MCF 10A (cell line): ENCODE data around the gene LYZL4. TPM values are rescaled to one million over a fixed set of nuclear protein-coding genes. Genes with fewer than 3 reads are reported as not detected.

Source experiments
- BruUV-seq: library from RNA; stranded (reverse); fragments of 400-500 nt; replicated peaks from 2 replicates; lab custom pipeline; 2021; lab: Mats Ljungman, UMichigan
- CTCF ChIA-PET: fragments of 300-600 bp; sonication (Branson Sonifier 250); formaldehyde crosslinking; extraction: SDS; loops from one replicate; lab custom pipeline; 2021; ENCODE audit warnings: antibody characterized with exemption, inconsistent platforms; lab: Yijun Ruan, JAX
- POLR2A ChIA-PET: fragments of 300-600, 350-650 bp; sonication (Branson Sonifier 250); formaldehyde crosslinking; extraction: SDS; loops from one replicate; lab custom pipeline; 2020; ENCODE audit warnings: antibody characterized with exemption, inconsistent platforms; lab: Yijun Ruan, JAX
- DNase-seq: peaks from one replicate; pipeline ENCODE4 v3.0.0-alpha.2; 2018; ENCODE audit not compliant: unreplicated experiment
- H3K27ac Mint-ChIP-seq: one replicate; pipeline ENCODE4 v1.8.0; 2022; ENCODE audit warnings: mild to moderate bottlenecking, low read depth, mixed read lengths; ENCODE audit not compliant: unreplicated experiment
- H3K27me3 Mint-ChIP-seq: one replicate; pipeline ENCODE4 v1.8.0; 2022; ENCODE audit warnings: mixed read lengths; ENCODE audit not compliant: insufficient read depth, unreplicated experiment
- H3K36me3 Mint-ChIP-seq: one replicate; pipeline ENCODE4 v1.8.0; 2022; ENCODE audit warnings: mild to moderate bottlenecking, moderate library complexity, mixed read lengths; ENCODE audit not compliant: insufficient read depth, unreplicated experiment
- H3K4me1 Mint-ChIP-seq: one replicate; pipeline ENCODE4 v1.8.0; 2022; ENCODE audit warnings: mixed read lengths; ENCODE audit not compliant: insufficient read depth, unreplicated experiment
- H3K4me3 Mint-ChIP-seq: one replicate; pipeline ENCODE4 v1.8.0; 2022; ENCODE audit warnings: mild to moderate bottlenecking, moderate library complexity, mixed read lengths; ENCODE audit not compliant: unreplicated experiment
- H3K9me3 Mint-ChIP-seq: one replicate; pipeline ENCODE4 v1.8.0; 2022; ENCODE audit warnings: mixed read lengths; ENCODE audit not compliant: unreplicated experiment
- intact Hi-C: fragments of 100-400 bp; cut with micrococcal nuclease; formaldehyde crosslinking; loops from 2 replicates; pipeline ENCODE4 v1.14.1; 2022
- total RNA-seq: library from RNA; stranded (reverse); gene quantifications from 2 replicates; pipeline ENCODE4 v1.2.3, GENCODE V29; 2022
- TF ChIP-seq, protein P1 (sequence below): fragments of 200-600 bp; IDR thresholded peaks from one replicate; pipeline ENCODE4 v1.8.0; 2022; ENCODE audit warnings: antibody characterized with exemption, mild to moderate bottlenecking; ENCODE audit not compliant: unreplicated experiment

LYZL4 gene
- total RNA-seq, 1 experiment from 2014 or later: not detected

DNA sequence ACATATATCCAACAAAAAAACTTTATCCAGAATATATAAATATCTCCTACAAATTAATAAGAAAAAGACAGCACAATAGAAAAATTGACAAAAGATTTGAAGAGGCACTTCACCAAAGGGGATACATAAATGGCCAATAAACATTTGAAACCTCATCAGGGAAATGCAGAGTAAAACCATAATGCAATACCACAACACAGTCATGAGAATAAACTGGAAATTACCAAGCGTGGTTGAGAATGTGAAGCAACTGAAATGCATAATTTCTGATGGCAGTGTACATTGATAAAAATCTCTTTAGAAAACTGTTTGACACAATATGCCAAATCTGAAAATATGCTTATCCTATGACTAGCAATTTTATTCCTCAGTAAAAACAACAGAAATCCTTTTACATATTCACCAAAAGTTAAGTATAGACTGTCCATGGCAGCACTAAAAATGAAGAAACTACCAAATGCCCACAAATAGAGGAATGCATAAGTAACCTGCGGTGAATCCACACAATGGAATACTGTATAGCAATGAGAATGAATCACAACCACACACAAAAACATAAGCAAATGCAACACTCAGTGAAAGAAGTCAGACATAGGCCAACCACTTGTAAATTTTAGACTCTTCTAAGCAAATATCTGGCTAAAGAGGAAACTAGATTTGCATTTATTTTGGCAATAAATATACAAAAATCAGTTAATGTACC is 7.9 kb downstream of the LYZL4 start:
- no peak overlapping the region for H3K4me3 Mint-ChIP-seq
- H3K27me3 Mint-ChIP-seq: no peaks in the 10 kb centered on the region
- H3K36me3 Mint-ChIP-seq: peaks cover 8% of the 10 kb centered on the region
- TF ChIP-seq, protein P1, sequence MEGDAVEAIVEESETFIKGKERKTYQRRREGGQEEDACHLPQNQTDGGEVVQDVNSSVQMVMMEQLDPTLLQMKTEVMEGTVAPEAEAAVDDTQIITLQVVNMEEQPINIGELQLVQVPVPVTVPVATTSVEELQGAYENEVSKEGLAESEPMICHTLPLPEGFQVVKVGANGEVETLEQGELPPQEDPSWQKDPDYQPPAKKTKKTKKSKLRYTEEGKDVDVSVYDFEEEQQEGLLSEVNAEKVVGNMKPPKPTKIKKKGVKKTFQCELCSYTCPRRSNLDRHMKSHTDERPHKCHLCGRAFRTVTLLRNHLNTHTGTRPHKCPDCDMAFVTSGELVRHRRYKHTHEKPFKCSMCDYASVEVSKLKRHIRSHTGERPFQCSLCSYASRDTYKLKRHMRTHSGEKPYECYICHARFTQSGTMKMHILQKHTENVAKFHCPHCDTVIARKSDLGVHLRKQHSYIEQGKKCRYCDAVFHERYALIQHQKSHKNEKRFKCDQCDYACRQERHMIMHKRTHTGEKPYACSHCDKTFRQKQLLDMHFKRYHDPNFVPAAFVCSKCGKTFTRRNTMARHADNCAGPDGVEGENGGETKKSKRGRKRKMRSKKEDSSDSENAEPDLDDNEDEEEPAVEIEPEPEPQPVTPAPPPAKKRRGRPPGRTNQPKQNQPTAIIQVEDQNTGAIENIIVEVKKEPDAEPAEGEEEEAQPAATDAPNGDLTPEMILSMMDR: no peak
- no peaks in the 10 kb centered on the region for H3K9me3 Mint-ChIP-seq
- no peak for DNase-seq
- intact Hi-C loops: no loop called here
- BruUV-seq: no TSS peak
- POLR2A ChIA-PET: no interaction called here
- H3K4me1 Mint-ChIP-seq: peaks cover 5% of the 10 kb centered on the region
- no peak overlapping the region for H3K27ac Mint-ChIP-seq
- CTCF ChIA-PET: interaction anchor here (0.6 to 0.7 kb wide), 2 partner anchors 174 to 212 kb away, joined by 3 to 4 read pairs; no protein-coding TSS in a partner anchor

DNA sequence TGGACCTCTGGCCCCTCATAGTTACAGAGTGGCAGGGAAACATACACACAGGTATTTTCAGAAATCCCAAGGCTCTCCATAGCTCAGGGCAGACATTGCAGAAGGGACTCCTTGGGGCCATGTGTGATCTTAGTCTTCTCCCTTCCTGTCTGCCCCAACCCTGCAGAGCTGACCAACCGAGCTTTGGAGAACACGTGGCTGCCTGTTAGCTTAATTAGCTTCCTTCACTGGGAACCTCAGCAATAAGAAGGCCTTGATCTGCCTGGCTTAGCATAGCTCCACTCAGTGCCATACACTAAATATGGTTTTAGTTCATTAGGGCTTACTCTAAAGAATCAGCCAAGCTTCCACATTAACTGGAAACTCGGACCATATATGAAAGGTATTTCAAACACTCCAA is 12.3 kb downstream of the LYZL4 start:
- Mint-ChIP-seq H3K9me3 (no peaks in the 10 kb centered on the region), H3K36me3 (peaks cover 8% of the 10 kb centered on the region), H3K27me3 (no peaks in the 10 kb centered on the region), H3K27ac (no peak overlapping the region), H3K4me3 (no peak overlapping the region), H3K4me1 (no peaks in the 10 kb centered on the region)
- intact Hi-C loops: no loop called here
- BruUV-seq: no TSS peak
- TF ChIP-seq, protein P1: no peak
- ChIA-PET CTCF (interaction anchor here (0.6 kb wide), 1 partner anchor 89 kb away, joined by 4 read pairs; no protein-coding TSS in a partner anchor), POLR2A (no interaction called here)
- DNase-seq: no peak

DNA sequence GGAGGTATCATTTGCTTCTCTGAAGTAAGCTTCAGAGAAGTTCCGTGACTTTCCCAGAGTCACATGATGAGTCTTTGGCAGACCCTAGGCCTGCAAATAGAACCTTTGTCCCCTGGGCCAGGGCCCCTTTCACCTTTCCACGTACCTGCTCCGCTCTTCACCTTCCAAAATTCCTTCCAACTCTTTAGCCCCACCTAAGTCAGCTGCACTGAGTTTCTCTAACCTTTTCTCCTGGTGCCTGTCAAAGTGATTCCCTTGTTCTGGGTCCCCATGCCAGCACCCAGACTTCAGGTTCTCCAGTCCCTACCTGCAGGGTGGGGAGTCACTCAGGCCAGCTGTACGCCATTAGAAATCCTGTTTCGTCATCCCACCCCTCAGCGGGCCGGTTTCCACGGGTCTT is 12.8 kb downstream of the LYZL4 start:
- TF ChIP-seq, protein P1: no peak
- intact Hi-C loops: no loop called here
- H3K4me1 Mint-ChIP-seq: no peaks in the 10 kb centered on the region
- DNase-seq: no peak
- no peak overlapping the region for H3K27ac Mint-ChIP-seq
- H3K9me3 Mint-ChIP-seq: no peaks in the 10 kb centered on the region
- no peaks in the 10 kb centered on the region for H3K27me3 Mint-ChIP-seq
- CTCF ChIA-PET: interaction anchor here (0.6 to 0.7 kb wide), 2 partner anchors 88 to 145 kb away, joined by 3 to 4 read pairs; no protein-coding TSS in a partner anchor
- BruUV-seq: no TSS peak
- H3K36me3 Mint-ChIP-seq: peaks cover 8% of the 10 kb centered on the region
- no peak overlapping the region for H3K4me3 Mint-ChIP-seq
- POLR2A ChIA-PET: no interaction called here

DNA sequence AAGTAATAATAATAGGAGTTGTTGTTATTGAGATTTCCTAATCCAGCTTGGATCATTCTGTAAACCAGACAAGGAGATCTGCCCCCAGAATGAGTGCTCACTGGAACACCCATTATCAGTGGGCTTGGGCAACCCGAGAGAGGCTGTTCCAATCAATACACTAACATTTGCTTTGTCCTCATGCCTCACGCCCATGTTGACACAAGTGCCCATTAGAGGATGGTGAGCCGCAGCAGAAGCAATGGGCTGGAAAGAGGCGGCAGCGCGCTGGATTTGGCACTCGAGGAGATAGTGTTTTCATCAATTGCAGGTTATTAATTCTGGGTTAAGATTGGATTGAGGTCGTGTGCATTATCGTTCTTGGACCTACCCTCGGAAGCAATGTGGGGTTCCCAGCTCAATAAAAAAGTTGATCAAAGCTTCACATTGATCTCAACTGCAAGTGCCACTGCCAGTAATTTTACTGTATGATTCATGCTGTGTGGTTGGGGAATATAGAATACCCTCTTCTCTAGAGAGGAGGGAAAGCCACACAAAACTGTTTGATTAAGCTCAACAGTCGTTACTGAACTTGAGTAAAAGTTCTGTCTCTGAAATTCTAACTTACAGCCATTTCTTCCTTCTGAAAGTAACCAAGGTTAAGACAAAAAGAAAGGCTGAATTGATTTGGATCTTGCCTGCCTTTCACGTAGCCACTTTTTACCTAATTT is 15.7 kb downstream of the LYZL4 start:
- ChIA-PET POLR2A (interaction anchor here (0.9 to 1.0 kb wide), 2 partner anchors 41 to 138 kb away, joined by 3 read pairs; no protein-coding TSS in a partner anchor), CTCF (no interaction called here)
- intact Hi-C loops: no loop called here
- Mint-ChIP-seq H3K36me3 (no peaks in the 10 kb centered on the region), H3K4me3 (no peak overlapping the region), H3K9me3 (no peaks in the 10 kb centered on the region), H3K27ac (no peak overlapping the region), H3K27me3 (no peaks in the 10 kb centered on the region), H3K4me1 (no peaks in the 10 kb centered on the region)
- no TSS peak for BruUV-seq
- DNase-seq: no peak
- TF ChIP-seq, protein P1: no peak
